ENCODE data around the gene UPK3A.
"Not testable (repeated sequence)": the region's sequence is repeated elsewhere in the genome, so short reads cannot be mapped to it uniquely, and the experiment has no call there.

The UPK3A gene

DNA sequence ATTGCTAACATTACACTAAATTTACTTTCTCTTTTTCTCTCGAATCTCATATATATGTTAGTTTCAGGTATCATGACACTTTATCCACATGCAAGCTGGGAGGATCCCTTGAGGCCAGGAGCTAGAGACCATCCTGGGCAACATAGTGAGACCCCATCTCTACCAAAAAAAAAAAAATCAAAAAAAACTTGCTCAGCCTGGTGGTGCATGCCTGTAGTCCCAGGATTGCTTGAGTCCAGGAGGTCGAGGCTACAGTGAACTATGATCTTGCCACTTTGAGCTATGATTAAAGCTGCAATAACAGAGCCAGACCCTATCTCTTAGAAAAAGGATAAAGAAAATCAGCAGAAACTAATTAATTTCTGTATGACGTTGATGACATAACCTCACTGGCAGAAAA lies 3.7 kb upstream of the UPK3A start:
- WGBS, 2 experiments, result 88 to 94% methylated on average over 3 of the region's 3 CpGs
- peaks cover 9% of the 10 kb centered on the region for H3K4me1 ChIP-seq (ENCODE audit: control insufficient read depth, insufficient read depth, low read length)
- no peaks in the 10 kb centered on the region for H3K36me3 ChIP-seq (ENCODE audit: control insufficient read depth, insufficient read depth, low read length)
- peaks cover 45% of the 10 kb centered on the region for H3K27me3 ChIP-seq (ENCODE audit: control insufficient read depth, insufficient read depth, low read length, poor library complexity, severe bottlenecking)
- H3K9me3 ChIP-seq (ENCODE audit: control insufficient read depth, low read length), result no peaks in the 10 kb centered on the region
- no peak overlapping the region for H3K4me3 ChIP-seq (ENCODE audit: insufficient read depth, low read depth, low read length)
- H3K27ac ChIP-seq (ENCODE audit: insufficient read depth, low read depth, low read length, poor library complexity, severe bottlenecking), result no peak overlapping the region

DNA sequence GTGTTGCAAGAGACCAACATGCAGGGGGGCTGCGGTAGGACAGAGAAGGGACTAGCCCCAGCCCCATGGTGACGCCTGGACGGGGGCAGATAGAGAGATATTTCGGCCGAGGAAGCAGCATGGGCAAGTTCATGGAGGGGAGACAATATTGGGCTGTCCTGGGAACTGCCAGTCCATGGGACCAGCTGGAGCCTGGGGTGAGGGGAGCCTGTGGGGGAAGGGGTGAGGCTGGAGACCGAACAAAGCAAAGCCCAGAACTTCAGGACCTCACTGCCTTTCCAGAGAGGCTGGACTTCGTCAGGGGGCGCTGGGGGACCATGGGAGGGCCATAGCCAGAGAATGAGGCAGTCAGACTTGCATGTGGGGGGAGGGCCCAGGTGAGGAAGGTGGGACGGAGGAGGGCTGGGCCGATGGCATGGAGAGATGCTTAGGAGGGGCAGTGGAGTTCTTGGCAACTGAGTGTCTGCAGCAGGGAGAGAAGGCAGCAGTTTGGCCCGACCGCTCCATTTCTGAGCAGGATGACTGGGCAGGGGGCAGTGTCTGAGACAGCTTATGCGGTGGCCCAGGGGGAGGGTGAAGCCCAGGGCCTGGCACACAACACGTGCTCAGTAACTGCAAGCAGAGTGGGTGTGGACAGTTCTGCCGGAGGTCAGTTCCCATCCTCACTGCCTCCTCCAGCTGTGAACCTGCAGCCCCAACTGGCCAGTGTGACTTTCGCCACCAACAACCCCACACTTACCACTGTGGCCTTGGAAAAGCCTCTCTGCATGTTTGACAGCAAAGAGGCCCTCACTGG lies 712 bp downstream of the UPK3A start:
- 40 to 41% methylated on average over 16 of the region's 16 CpGs for WGBS, 2 experiments
- Histone ChIP-seq H3K27me3 (ENCODE audit: control insufficient read depth, insufficient read depth, low read length, poor library complexity, severe bottlenecking) (peaks cover 50% of the 10 kb centered on the region), H3K9me3 (ENCODE audit: control insufficient read depth, low read length) (no peaks in the 10 kb centered on the region), H3K4me3 (ENCODE audit: insufficient read depth, low read depth, low read length) (peak overlapping the region; percentile 34), H3K4me1 (ENCODE audit: control insufficient read depth, insufficient read depth, low read length) (peaks cover 15% of the 10 kb centered on the region), H3K27ac (ENCODE audit: insufficient read depth, low read depth, low read length, poor library complexity, severe bottlenecking) (no peak overlapping the region), H3K36me3 (ENCODE audit: control insufficient read depth, insufficient read depth, low read length) (no peaks in the 10 kb centered on the region)

DNA sequence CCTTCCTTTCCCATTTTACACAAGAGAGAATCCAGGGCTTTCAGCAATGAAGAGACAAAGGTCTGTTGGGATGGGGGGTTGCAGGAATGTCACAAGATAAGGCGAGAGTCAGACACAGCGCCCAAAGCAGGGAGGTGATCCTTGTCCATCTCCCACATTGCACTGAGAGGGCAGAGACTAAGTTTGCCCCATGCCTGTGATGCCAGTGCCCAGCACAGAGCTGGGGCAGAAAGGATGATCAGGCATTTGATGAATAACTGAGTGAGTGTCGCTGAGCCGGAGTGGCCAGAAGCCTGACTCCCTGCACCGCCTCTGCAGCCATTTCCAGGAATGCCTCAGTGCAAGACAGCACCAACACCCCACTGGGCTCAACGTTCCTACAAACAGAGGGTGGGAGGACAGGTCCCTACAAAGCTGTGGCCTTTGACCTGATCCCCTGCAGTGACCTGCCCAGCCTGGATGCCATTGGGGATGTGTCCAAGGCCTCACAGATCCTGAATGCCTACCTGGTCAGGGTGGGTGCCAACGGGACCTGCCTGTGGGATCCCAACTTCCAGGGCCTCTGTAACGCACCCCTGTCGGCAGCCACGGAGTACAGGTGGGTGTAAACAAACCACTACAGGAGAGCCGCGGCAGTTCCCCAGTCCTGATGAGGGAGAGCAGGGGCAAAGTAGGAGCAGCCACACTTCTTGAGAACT lies 2.3 kb downstream of the UPK3A start:
- H3K9me3 ChIP-seq (ENCODE audit: control insufficient read depth, low read length), result no peaks in the 10 kb centered on the region
- H3K36me3 ChIP-seq (ENCODE audit: control insufficient read depth, insufficient read depth, low read length), result no peaks in the 10 kb centered on the region
- no peak overlapping the region for H3K27ac ChIP-seq (ENCODE audit: insufficient read depth, low read depth, low read length, poor library complexity, severe bottlenecking)
- H3K27me3 ChIP-seq (ENCODE audit: control insufficient read depth, insufficient read depth, low read length, poor library complexity, severe bottlenecking), result peaks cover 45% of the 10 kb centered on the region
- no peak overlapping the region for H3K4me3 ChIP-seq (ENCODE audit: insufficient read depth, low read depth, low read length)
- peaks cover 16% of the 10 kb centered on the region for H3K4me1 ChIP-seq (ENCODE audit: control insufficient read depth, insufficient read depth, low read length)
- 79 to 84% methylated on average over 12 of the region's 12 CpGs for WGBS, 2 experiments

DNA sequence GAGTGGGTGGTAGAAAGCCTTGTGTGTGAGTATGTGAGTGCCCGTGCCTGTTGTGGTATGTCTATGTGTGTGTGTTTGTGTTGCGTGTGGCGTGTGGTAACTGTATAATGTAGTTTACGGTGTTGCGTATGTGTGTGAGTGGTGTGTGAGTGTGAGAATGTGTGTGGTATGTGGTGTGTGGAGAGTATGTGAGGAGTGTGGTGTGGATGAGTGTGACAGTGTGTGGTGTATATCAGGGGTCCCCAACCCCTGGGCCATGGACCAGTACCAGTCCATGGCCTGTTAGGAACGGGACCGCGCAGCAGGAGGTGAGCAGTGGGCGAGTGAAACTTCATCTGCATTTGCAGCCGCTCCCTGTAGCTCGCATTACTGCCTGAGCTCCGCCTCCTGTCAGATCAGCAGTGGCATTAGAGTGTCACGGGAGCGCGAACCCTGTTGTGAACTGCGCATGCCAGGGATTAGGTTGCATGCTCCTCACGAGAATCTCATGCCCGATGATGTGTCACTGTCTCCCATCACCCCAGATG lies 5.7 kb downstream of the UPK3A start:
- Histone ChIP-seq H3K9me3 (ENCODE audit: control insufficient read depth, low read length) (no peaks in the 10 kb centered on the region), H3K27ac (ENCODE audit: insufficient read depth, low read depth, low read length, poor library complexity, severe bottlenecking) (no peak overlapping the region), H3K4me1 (ENCODE audit: control insufficient read depth, insufficient read depth, low read length) (peaks cover 10% of the 10 kb centered on the region), H3K4me3 (ENCODE audit: insufficient read depth, low read depth, low read length) (no peak overlapping the region), H3K27me3 (ENCODE audit: control insufficient read depth, insufficient read depth, low read length, poor library complexity, severe bottlenecking) (peaks cover 11% of the 10 kb centered on the region), H3K36me3 (ENCODE audit: control insufficient read depth, insufficient read depth, low read length) (no peaks in the 10 kb centered on the region)
- WGBS, 2 experiments, result 39% methylated on average over 18 of the region's 18 CpGs

DNA sequence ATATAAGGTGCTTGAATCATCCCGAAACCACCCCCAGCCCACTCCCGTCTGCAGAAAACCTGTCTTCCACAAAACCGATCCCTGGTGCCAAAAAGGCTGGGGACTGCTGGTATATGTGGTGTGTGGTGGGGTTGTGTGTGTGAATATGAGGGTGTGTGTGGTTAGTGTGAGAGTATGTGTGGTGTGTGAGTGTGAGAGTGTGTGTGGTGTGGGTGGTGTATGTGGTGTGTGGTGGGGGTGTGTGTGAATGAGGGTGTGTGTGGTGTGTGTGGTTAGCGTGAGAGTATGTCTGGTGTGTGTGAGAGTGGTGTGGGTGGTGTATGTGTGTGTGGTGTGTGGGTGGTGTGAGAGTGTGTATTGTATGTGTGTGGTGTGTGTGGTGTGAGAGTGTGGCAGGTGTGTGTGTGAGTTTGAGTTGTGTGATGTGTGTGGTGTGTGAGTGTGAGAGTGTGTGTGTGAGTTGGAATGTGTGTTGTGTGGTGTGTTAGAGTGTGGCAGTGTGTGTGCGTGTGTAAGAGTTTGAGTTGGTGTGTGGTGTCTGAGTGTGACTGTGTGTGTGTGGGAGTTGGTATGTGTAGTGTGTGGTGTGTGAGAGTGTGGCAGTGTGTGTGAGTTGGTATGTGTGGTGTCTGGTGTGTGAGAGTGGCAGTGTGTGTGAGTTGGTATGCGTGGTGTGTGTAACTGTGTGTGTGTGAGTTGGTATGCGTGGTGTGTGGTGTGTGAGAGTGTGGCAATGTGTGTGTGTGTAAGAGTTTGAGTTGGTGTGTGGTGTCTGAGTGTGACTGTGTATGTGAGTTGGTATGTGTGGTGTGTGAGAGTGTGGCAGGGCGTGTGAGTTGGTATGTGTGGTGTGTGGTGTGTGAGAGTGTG lies 6.5 kb downstream of the UPK3A start:
- peaks cover 7% of the 10 kb centered on the region for H3K4me1 ChIP-seq (ENCODE audit: control insufficient read depth, insufficient read depth, low read length)
- WGBS, 2 experiments, result 94 to 95% methylated on average over 8 of the region's 8 CpGs
- no peak overlapping the region for H3K4me3 ChIP-seq (ENCODE audit: insufficient read depth, low read depth, low read length)
- peaks cover 3% of the 10 kb centered on the region for H3K27me3 ChIP-seq (ENCODE audit: control insufficient read depth, insufficient read depth, low read length, poor library complexity, severe bottlenecking)
- no peaks in the 10 kb centered on the region for H3K9me3 ChIP-seq (ENCODE audit: control insufficient read depth, low read length)
- H3K27ac ChIP-seq (ENCODE audit: insufficient read depth, low read depth, low read length, poor library complexity, severe bottlenecking), result no peak overlapping the region
- no peaks in the 10 kb centered on the region for H3K36me3 ChIP-seq (ENCODE audit: control insufficient read depth, insufficient read depth, low read length)

DNA sequence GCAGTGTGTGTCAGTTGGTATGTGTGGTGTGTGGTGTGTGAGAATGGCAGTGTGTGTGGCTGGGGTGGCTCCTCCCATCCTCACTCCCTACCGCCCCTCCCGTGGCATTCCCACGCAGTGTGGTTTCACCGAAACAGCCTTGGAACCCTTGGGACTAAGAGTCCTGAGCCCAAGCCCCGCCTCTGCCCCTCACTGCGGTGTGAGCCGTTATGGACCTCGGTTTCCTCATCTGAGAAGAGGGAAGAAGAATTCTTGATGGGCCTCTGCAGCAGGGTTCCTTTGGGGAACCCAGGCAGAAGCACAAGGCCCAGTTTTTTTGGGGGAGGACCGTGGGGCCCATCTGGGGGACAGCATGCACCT lies 7.2 kb downstream of the UPK3A start:
- H3K36me3 ChIP-seq (ENCODE audit: control insufficient read depth, insufficient read depth, low read length), result no peaks in the 10 kb centered on the region
- no peaks in the 10 kb centered on the region for H3K27me3 ChIP-seq (ENCODE audit: control insufficient read depth, insufficient read depth, low read length, poor library complexity, severe bottlenecking)
- H3K4me3 ChIP-seq (ENCODE audit: insufficient read depth, low read depth, low read length), result no peak overlapping the region
- no peak overlapping the region for H3K27ac ChIP-seq (ENCODE audit: insufficient read depth, low read depth, low read length, poor library complexity, severe bottlenecking)
- 93 to 94% methylated on average over 9 of the region's 9 CpGs for WGBS, 2 experiments
- no peaks in the 10 kb centered on the region for H3K9me3 ChIP-seq (ENCODE audit: control insufficient read depth, low read length)
- peaks cover 7% of the 10 kb centered on the region for H3K4me1 ChIP-seq (ENCODE audit: control insufficient read depth, insufficient read depth, low read length)

DNA sequence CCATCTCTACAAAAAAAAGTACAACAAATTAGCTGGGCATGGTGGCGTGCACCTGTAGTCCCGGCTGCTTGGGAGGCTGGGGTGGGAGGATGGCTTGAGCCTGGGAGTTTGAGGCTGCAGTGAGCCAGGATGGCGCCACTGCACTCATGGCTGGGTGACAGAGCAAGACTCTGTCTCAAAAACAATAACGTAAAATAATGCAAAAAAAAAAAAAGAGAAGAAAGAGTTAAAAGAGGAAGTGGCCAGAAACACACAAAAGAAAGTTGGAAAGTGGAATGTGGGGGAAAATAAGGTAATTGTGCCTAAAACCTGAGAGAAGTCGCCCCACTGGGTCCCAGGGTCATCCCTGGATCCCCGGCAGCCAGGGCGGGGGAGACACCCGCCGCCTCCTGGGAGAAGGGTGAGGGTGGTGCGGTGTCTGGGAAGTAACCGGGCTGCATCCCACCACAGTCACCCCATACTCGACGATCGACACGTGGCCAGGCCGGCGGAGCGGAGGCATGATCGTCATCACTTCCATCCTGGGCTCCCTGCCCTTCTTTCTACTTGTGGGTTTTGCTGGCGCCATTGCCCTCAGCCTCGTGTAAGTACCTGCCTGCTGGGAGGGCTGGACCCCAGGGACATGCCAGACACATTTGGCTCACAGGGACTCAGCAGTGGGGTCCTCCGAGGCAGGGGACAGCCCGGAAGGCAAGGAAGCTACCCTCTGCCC lies 8.1 kb downstream of the UPK3A start:
- WGBS, 2 experiments, result 90 to 91% methylated on average over 23 of the region's 23 CpGs
- H3K4me1 ChIP-seq (ENCODE audit: control insufficient read depth, insufficient read depth, low read length), result peaks cover 7% of the 10 kb centered on the region
- no peaks in the 10 kb centered on the region for H3K27me3 ChIP-seq (ENCODE audit: control insufficient read depth, insufficient read depth, low read length, poor library complexity, severe bottlenecking)
- no peak overlapping the region for H3K4me3 ChIP-seq (ENCODE audit: insufficient read depth, low read depth, low read length)
- H3K9me3 ChIP-seq (ENCODE audit: control insufficient read depth, low read length), result no peaks in the 10 kb centered on the region
- H3K27ac ChIP-seq (ENCODE audit: insufficient read depth, low read depth, low read length, poor library complexity, severe bottlenecking), result no peak overlapping the region
- no peaks in the 10 kb centered on the region for H3K36me3 ChIP-seq (ENCODE audit: control insufficient read depth, insufficient read depth, low read length)

DNA sequence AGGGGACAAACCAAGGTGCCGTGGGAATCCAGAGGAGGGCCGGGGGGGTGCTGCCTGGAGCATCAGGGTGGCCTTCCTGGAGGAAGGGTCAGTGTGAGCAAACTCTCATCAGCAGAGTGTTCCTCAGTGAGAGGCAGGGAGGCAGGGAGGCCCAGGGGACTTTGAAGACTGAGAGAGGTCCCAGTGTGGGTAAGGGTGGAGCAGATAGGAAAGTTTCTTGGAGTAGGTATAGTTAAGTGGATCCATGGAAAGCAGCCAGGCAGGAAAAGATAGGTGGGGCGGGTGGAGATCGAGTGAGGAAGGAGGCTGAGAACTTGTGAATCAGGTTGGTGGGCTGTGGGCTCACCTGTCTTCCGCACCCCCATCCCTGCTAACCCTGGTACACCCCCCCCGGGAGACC lies 9.3 kb downstream of the UPK3A start:
- no peaks in the 10 kb centered on the region for H3K9me3 ChIP-seq (ENCODE audit: control insufficient read depth, low read length)
- H3K4me1 ChIP-seq (ENCODE audit: control insufficient read depth, insufficient read depth, low read length), result peaks cover 7% of the 10 kb centered on the region
- H3K4me3 ChIP-seq (ENCODE audit: insufficient read depth, low read depth, low read length), result no peak overlapping the region
- H3K27ac ChIP-seq (ENCODE audit: insufficient read depth, low read depth, low read length, poor library complexity, severe bottlenecking), result no peak overlapping the region
- 85 to 94% methylated on average over 6 of the region's 6 CpGs for WGBS, 2 experiments
- no peaks in the 10 kb centered on the region for H3K36me3 ChIP-seq (ENCODE audit: control insufficient read depth, insufficient read depth, low read length)
- no peaks in the 10 kb centered on the region for H3K27me3 ChIP-seq (ENCODE audit: control insufficient read depth, insufficient read depth, low read length, poor library complexity, severe bottlenecking)

DNA sequence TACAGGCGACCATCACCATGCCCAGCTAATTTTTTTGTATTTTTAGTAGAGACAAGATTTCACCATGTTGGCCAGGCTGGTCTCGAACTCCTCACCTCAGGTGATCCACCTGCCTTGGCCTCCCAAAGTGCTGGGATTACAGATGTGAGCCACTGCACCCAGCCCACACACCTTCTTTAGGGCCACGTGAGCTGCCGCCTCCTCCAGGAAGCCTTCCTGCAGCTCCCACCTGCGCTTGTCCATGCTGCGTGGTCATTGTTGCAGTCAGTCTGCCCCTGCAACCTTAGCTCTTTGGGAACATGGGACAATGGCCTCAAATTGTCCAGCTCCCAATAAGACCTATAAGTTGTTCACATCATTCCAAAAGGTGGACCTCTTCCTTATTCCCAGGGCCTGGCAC lies 10.3 kb downstream of the UPK3A start:
- not testable (repeated sequence) for H3K9me3 ChIP-seq (ENCODE audit: control insufficient read depth, low read length); H3K27ac ChIP-seq (ENCODE audit: insufficient read depth, low read depth, low read length, poor library complexity, severe bottlenecking); H3K27me3 ChIP-seq (ENCODE audit: control insufficient read depth, insufficient read depth, low read length, poor library complexity, severe bottlenecking); H3K4me3 ChIP-seq (ENCODE audit: insufficient read depth, low read depth, low read length); H3K4me1 ChIP-seq (ENCODE audit: control insufficient read depth, insufficient read depth, low read length); H3K36me3 ChIP-seq (ENCODE audit: control insufficient read depth, insufficient read depth, low read length)
- 92 to 94% methylated on average over 6 of the region's 6 CpGs for WGBS, 2 experiments
